Esophagus muscularis mucosa (tissue), 4 donors: ENCODE measurements around the gene SLC25A22. TPM values are rescaled to one million over a fixed set of nuclear protein-coding genes. Genes with fewer than 3 reads are reported as not detected.

Experiments used
- DNase-seq: peaks from one replicate; pipeline ENCODE4 v3.0.0-alpha.2; 2017; ENCODE audit errors: extremely low spot score
- H3K27ac ChIP-seq, 4 donors: fragments of 200-600 bp; sonication (generic); replicated peaks in 1 of 4; 1 replicate in 3 of 4; 2 replicates in 1 of 4; pipeline ENCODE4 v1.5.1; 2016 to 2019; ENCODE audit warnings: mild to moderate bottlenecking in 1 of 4
- H3K27me3 ChIP-seq, 4 donors: fragments of 200-600 bp; sonication (generic); one replicate each; pipeline versions ENCODE4 v1.5.1 to v1.6.0; 2016 to 2019
- H3K36me3 ChIP-seq, 4 donors: fragments of 200-600 bp; sonication (generic); one replicate each; pipeline ENCODE4 v1.5.1; 2016 to 2019
- H3K4me1 ChIP-seq, 4 donors: fragments of 200-600 bp; sonication (generic); one replicate each; pipeline ENCODE4 v1.5.1; 2016 to 2019
- H3K4me3 ChIP-seq, 4 donors: fragments of 200-600 bp; sonication (generic); 1 replicate in 2 of 4; 2 replicates in 2 of 4; pipeline ENCODE4 v1.5.1; 2016 to 2019; ENCODE audit warnings: mild to moderate bottlenecking in 4 of 4, moderate library complexity in 1 of 4
- H3K9me3 ChIP-seq, 4 donors: fragments of 200-600 bp; sonication (generic); 1 replicate in 3 of 4; 2 replicates in 1 of 4; pipeline ENCODE4 v1.5.1; 2016 to 2019
- CTCF ChIP-seq, 3 experiments: fragments of 200-600 bp in 2 of 3; fragments of 450-650 bp in 1 of 3; sonication (generic) in 2 of 3; IDR thresholded peaks; one replicate each; pipeline ENCODE4 v1.5.1; 2017 to 2019; ENCODE audit warnings: antibody characterized with exemption in 3 of 3, mild to moderate bottlenecking in 2 of 3, moderate library complexity in 1 of 3
- EP300 ChIP-seq: sonication (generic); formaldehyde crosslinking; IDR thresholded peaks from one replicate; pipeline ENCODE4 v1.6.1; 2017; ENCODE audit warnings: antibody characterized with exemption
- POLR2A ChIP-seq: fragments of 450-650 bp; IDR thresholded peaks from one replicate; pipeline ENCODE4 v1.6.1; 2017; ENCODE audit warnings: antibody characterized with exemption, moderate library complexity, mild to moderate bottlenecking, low read depth
- POLR2AphosphoS5 ChIP-seq, 2 donors: sonication (generic); formaldehyde crosslinking; IDR thresholded peaks; one replicate each; pipeline ENCODE4 v1.6.1; 2017; ENCODE audit warnings: antibody characterized with exemption in 2 of 2
- WGBS: methylation state at CpG from one replicate; pipeline ENCODE4 v1.1.5; 2018; 5-methylcytosine and 5-hydroxymethylcytosine counted together
- intact Hi-C: fragments of 100-400 bp; cut with DNase I; formaldehyde crosslinking; loops from one replicate; pipeline ENCODE4 v1.15.1; 2023
- total RNA-seq, 4 donors: library from RNA; depleted of rRNA; stranded (reverse); fragments of >200 nt; gene quantifications; one replicate each; pipeline versions ENCODE4 v1.1.0 to v1.2.1, GENCODE V29; 2016

SLC25A22 gene
- total RNA-seq, 4 donors from 2014 or later, result 5.0 to 11.0 (median 9.5) TPM

- no peak for DNase-seq
- intact Hi-C loops, result no loop called here
These were observed 27.2 kb downstream of the SLC25A22 start for GRCh38 chr11:770642-771616.

GRCh38 chr11:769887-770641, 28.0 kb downstream of the SLC25A22 start:
- WGBS, result 88% methylated on average over 15 of the region's 23 CpGs

More at GRCh38 chr11:770642-771616, 27.2 kb downstream of the SLC25A22 start:
- Histone ChIP-seq H3K27ac (no peak overlapping the region), H3K36me3 (peaks cover 18 to 79% (median 73%) of the 10 kb centered on the region in 4 donors), H3K9me3 (no peaks in the 10 kb centered on the region), H3K4me1 (peaks cover 11 to 42% (median 31%) of the 10 kb centered on the region in 4 donors), H3K27me3 (no peaks in the 10 kb centered on the region), H3K4me3 (no peak overlapping the region)
- no peak for TF ChIP-seq POLR2AphosphoS5 (IDR thresholded peaks at IDR 0.05)
- TF ChIP-seq EP300, result no peak
- no peak for TF ChIP-seq POLR2A
- TF ChIP-seq CTCF (IDR thresholded peaks at IDR 0.05), result no peak
- WGBS, result 91% methylated on average over 13 of the region's 32 CpGs

GRCh38 chr11:767238-767637, 30.8 kb downstream of the SLC25A22 start:
- no peak for DNase-seq
- intact Hi-C loops, result no loop called here
- Histone ChIP-seq H3K27me3 (no peaks in the 10 kb centered on the region), H3K36me3 (peaks cover 40 to 93% (median 83%) of the 10 kb centered on the region in 4 donors), H3K4me3 (no peak overlapping the region), H3K9me3 (no peaks in the 10 kb centered on the region), H3K27ac (no peak overlapping the region), H3K4me1 (peaks cover 0 to 14% (median 3%) of the 10 kb centered on the region in 4 donors)
- no peak for TF ChIP-seq CTCF (IDR thresholded peaks at IDR 0.05)
- WGBS, result 91% methylated on average over 11 of the region's 11 CpGs

More at GRCh38 chr11:769887-770641, 28.0 kb downstream of the SLC25A22 start:
- DNase-seq, result no peak
- Histone ChIP-seq H3K4me3 (no peak overlapping the region), H3K4me1 (peaks cover 3 to 40% (median 23%) of the 10 kb centered on the region in 4 donors), H3K27me3 (no peaks in the 10 kb centered on the region), H3K36me3 (peaks cover 21 to 88% (median 80%) of the 10 kb centered on the region in 4 donors), H3K9me3 (no peaks in the 10 kb centered on the region), H3K27ac (no peak overlapping the region)
- no peak for TF ChIP-seq EP300
- TF ChIP-seq POLR2AphosphoS5 (IDR thresholded peaks at IDR 0.05), result no peak
- TF ChIP-seq CTCF (IDR thresholded peaks at IDR 0.05), result no peak
- TF ChIP-seq POLR2A, result no peak
- intact Hi-C loops, result no loop called here

GRCh38 chr11:766936-767210, 31.2 kb downstream of the SLC25A22 start:
- TF ChIP-seq POLR2A (no peak), CTCF (IDR thresholded peaks at IDR 0.05) (no peak), POLR2AphosphoS5 (IDR thresholded peaks at IDR 0.05) (no peak), EP300 (no peak)
- Histone ChIP-seq H3K27me3 (no peaks in the 10 kb centered on the region), H3K27ac (no peak overlapping the region), H3K9me3 (no peaks in the 10 kb centered on the region), H3K4me1 (peaks cover 0 to 11% (median 2%) of the 10 kb centered on the region in 4 donors), H3K4me3 (no peak overlapping the region), H3K36me3 (peaks cover 38 to 93% (median 83%) of the 10 kb centered on the region in 4 donors)
- 100% methylated on average over 2 of the region's 2 CpGs for WGBS
- DNase-seq, result no peak
- intact Hi-C loops, result no loop called here
